T-helper 2 cell treated with Interferon-gamma antibody and Interleukin-4, amounts not matched to agents 5 μg/mL and 100 μg/mL, for 36 hours (primary cell): Measurements from ENCODE around the gene CDV3.

Experiments used
- DNase-seq: peaks from one replicate; pipeline ENCODE4 v3.0.0; 2021; ENCODE audit warnings: low spot score
- H3K27ac Mint-ChIP-seq: one replicate; pipeline ENCODE4 v1.8.0; 2021; ENCODE audit warnings: mild to moderate bottlenecking, mixed read lengths
- H3K27me3 Mint-ChIP-seq: one replicate; pipeline ENCODE4 v1.8.0; 2021; ENCODE audit warnings: low read depth, mixed read lengths
- H3K36me3 Mint-ChIP-seq: one replicate; pipeline ENCODE4 v1.8.0; 2021; ENCODE audit warnings: low read depth, mixed read lengths
- H3K4me1 Mint-ChIP-seq: one replicate; pipeline ENCODE4 v1.8.0; 2021; ENCODE audit warnings: low read depth, mixed read lengths
- H3K4me3 Mint-ChIP-seq: one replicate; pipeline ENCODE4 v1.8.0; 2022; ENCODE audit warnings: mild to moderate bottlenecking, moderate library complexity, mixed read lengths
- H3K9me3 Mint-ChIP-seq: one replicate; pipeline ENCODE4 v1.8.0; 2021; ENCODE audit warnings: mixed read lengths

The CDV3 gene

GRCh38 chr3:133600572-133601081 is 27.1 kb downstream of the CDV3 start:
- no peaks in the 10 kb centered on the region for H3K9me3 Mint-ChIP-seq
- peaks cover 40% of the 10 kb centered on the region for H3K36me3 Mint-ChIP-seq
- no peak overlapping the region for H3K4me3 Mint-ChIP-seq

GRCh38 chr3:133606342-133606741 is 32.9 kb downstream of the CDV3 start:
- no peak for DNase-seq

More at GRCh38 chr3:133600572-133601081, 27.1 kb downstream of the CDV3 start:
- DNase-seq: no peak
- Mint-ChIP-seq H3K27ac (no peak overlapping the region), H3K4me1 (peaks cover 4% of the 10 kb centered on the region), H3K27me3 (no peaks in the 10 kb centered on the region)

GRCh38 chr3:133606902-133607301 is 33.4 kb downstream of the CDV3 start:
- no peaks in the 10 kb centered on the region for H3K27me3 Mint-ChIP-seq
- no peaks in the 10 kb centered on the region for H3K9me3 Mint-ChIP-seq
- H3K36me3 Mint-ChIP-seq: peaks cover 71% of the 10 kb centered on the region
- no peak overlapping the region for H3K4me3 Mint-ChIP-seq
- DNase-seq: no peak
- peaks cover 6% of the 10 kb centered on the region for H3K4me1 Mint-ChIP-seq
- H3K27ac Mint-ChIP-seq: peak overlapping the region; percentile 41

More at GRCh38 chr3:133606342-133606741, 32.9 kb downstream of the CDV3 start:
- Mint-ChIP-seq H3K27ac (no peak overlapping the region), H3K4me1 (peaks cover 6% of the 10 kb centered on the region), H3K27me3 (no peaks in the 10 kb centered on the region), H3K36me3 (peaks cover 71% of the 10 kb centered on the region), H3K9me3 (no peaks in the 10 kb centered on the region), H3K4me3 (no peak overlapping the region)

GRCh38 chr3:133607816-133608215 is 34.3 kb downstream of the CDV3 start:
- Mint-ChIP-seq H3K27ac (no peak overlapping the region), H3K4me1 (peaks cover 6% of the 10 kb centered on the region), H3K4me3 (no peak overlapping the region), H3K9me3 (no peaks in the 10 kb centered on the region), H3K27me3 (no peaks in the 10 kb centered on the region), H3K36me3 (peaks cover 70% of the 10 kb centered on the region)
- DNase-seq: no peak

- Mint-ChIP-seq H3K36me3 (peaks cover 72% of the 10 kb centered on the region), H3K27me3 (no peaks in the 10 kb centered on the region), H3K9me3 (no peaks in the 10 kb centered on the region), H3K4me3 (no peak overlapping the region), H3K4me1 (peaks cover 6% of the 10 kb centered on the region), H3K27ac (no peak overlapping the region)
- no peak for DNase-seq
Observed at GRCh38 chr3:133608388-133608787, 34.9 kb downstream of the CDV3 start.

- H3K4me1 Mint-ChIP-seq: peaks cover 5% of the 10 kb centered on the region
- no peak for DNase-seq
- H3K27me3 Mint-ChIP-seq: no peaks in the 10 kb centered on the region
- no peak overlapping the region for H3K4me3 Mint-ChIP-seq
- H3K9me3 Mint-ChIP-seq: no peaks in the 10 kb centered on the region
- peaks cover 75% of the 10 kb centered on the region for H3K36me3 Mint-ChIP-seq
- no peak overlapping the region for H3K27ac Mint-ChIP-seq
Observed at GRCh38 chr3:133610031-133610430, 36.5 kb downstream of the CDV3 start.

GRCh38 chr3:133611534-133611933 is 38.0 kb downstream of the CDV3 start:
- Mint-ChIP-seq H3K36me3 (peaks cover 77% of the 10 kb centered on the region), H3K27ac (no peak overlapping the region), H3K4me3 (no peak overlapping the region), H3K9me3 (no peaks in the 10 kb centered on the region), H3K4me1 (peaks cover 5% of the 10 kb centered on the region), H3K27me3 (no peaks in the 10 kb centered on the region)
- no peak for DNase-seq

- H3K27ac Mint-ChIP-seq: peak overlapping the region; percentile 38
- no peaks in the 10 kb centered on the region for H3K27me3 Mint-ChIP-seq
- H3K9me3 Mint-ChIP-seq: no peaks in the 10 kb centered on the region
- no peak overlapping the region for H3K4me3 Mint-ChIP-seq
- peaks cover 12% of the 10 kb centered on the region for H3K4me1 Mint-ChIP-seq
- no peak for DNase-seq
- H3K36me3 Mint-ChIP-seq: peaks cover 69% of the 10 kb centered on the region
Observed at GRCh38 chr3:133620066-133620784, 46.7 kb downstream of the CDV3 start.

GRCh38 chr3:133627789-133628188 is 54.3 kb downstream of the CDV3 start:
- Mint-ChIP-seq H3K4me3 (no peak overlapping the region), H3K4me1 (peaks cover 5% of the 10 kb centered on the region), H3K27me3 (no peaks in the 10 kb centered on the region), H3K36me3 (peaks cover 58% of the 10 kb centered on the region), H3K27ac (no peak overlapping the region), H3K9me3 (no peaks in the 10 kb centered on the region)
- no peak for DNase-seq

- Mint-ChIP-seq H3K27ac (no peak overlapping the region), H3K27me3 (no peaks in the 10 kb centered on the region), H3K36me3 (peaks cover 58% of the 10 kb centered on the region), H3K4me1 (peaks cover 6% of the 10 kb centered on the region), H3K4me3 (no peak overlapping the region), H3K9me3 (no peaks in the 10 kb centered on the region)
- DNase-seq: no peak
Observed at GRCh38 chr3:133629146-133629545, 55.7 kb downstream of the CDV3 start.

- DNase-seq: no peak
- Mint-ChIP-seq H3K4me3 (no peak overlapping the region), H3K9me3 (no peaks in the 10 kb centered on the region), H3K4me1 (peaks cover 9% of the 10 kb centered on the region), H3K27me3 (no peaks in the 10 kb centered on the region), H3K36me3 (peaks cover 71% of the 10 kb centered on the region), H3K27ac (no peak overlapping the region)
Observed at GRCh38 chr3:133633439-133633838, 60.0 kb downstream of the CDV3 start.
